NCI-H146 treated with DMSO at 0.1 percent for 48 hours (cell line): Measurements from ENCODE around the gene MCOLN1.

Experiments
- DNase-seq: peaks from one replicate; lab custom pipeline; 2025; ENCODE audit not compliant: unreplicated experiment; lab: John Stamatoyannopoulos, UW

The MCOLN1 gene

GRCh38 chr19:7502552-7502951 lies 19.9 kb upstream of the MCOLN1 start:
- DNase-seq: no peak

- no peak for DNase-seq
These were observed 17.7 kb upstream of the MCOLN1 start for GRCh38 chr19:7504684-7505083.

GRCh38 chr19:7505288-7505681 lies 17.1 kb upstream of the MCOLN1 start:
- DNase-seq: peak; percentile 55

- peak; percentile 40 for DNase-seq
These were observed 16.6 kb upstream of the MCOLN1 start for GRCh38 chr19:7505682-7506384.

- peak; percentile 80 for DNase-seq
These were observed 15.8 kb upstream of the MCOLN1 start for GRCh38 chr19:7506385-7507328.

- no peak for DNase-seq
These were observed 14.5 kb upstream of the MCOLN1 start for GRCh38 chr19:7507884-7508283.

GRCh38 chr19:7509625-7510024 lies 12.8 kb upstream of the MCOLN1 start:
- no peak for DNase-seq

- DNase-seq: no peak
These were observed 10.0 kb upstream of the MCOLN1 start for GRCh38 chr19:7512400-7512851.

- DNase-seq: no peak
These were observed 8.4 kb upstream of the MCOLN1 start for GRCh38 chr19:7513809-7514642.

GRCh38 chr19:7515110-7515644 lies 7.2 kb upstream of the MCOLN1 start:
- DNase-seq: no peak

- DNase-seq: peak; percentile 43
These were observed 6.7 kb upstream of the MCOLN1 start, which contains the start of gene ZNF358 for GRCh38 chr19:7515645-7516151. ZNF358 (plus strand) TSS chr19:7516103; CDS start chr19:7519243, 3,140 bp downstream.

GRCh38 chr19:7516333-7516732 lies 6.1 kb upstream of the MCOLN1 start:
- DNase-seq: no peak

GRCh38 chr19:7516878-7517277 lies 5.5 kb upstream of the MCOLN1 start:
- DNase-seq: no peak

- DNase-seq: no peak
These were observed 2.9 kb upstream of the MCOLN1 start for GRCh38 chr19:7519361-7520130.

- DNase-seq: no peak
These were observed 2.0 kb upstream of the MCOLN1 start for GRCh38 chr19:7520131-7521051.

GRCh38 chr19:7521551-7522071 lies 813 bp upstream of the MCOLN1 start:
- no peak for DNase-seq

- DNase-seq: no peak
These were observed 671 bp downstream of the MCOLN1 start for GRCh38 chr19:7522923-7523667.

- no peak for DNase-seq
These were observed 2.1 kb downstream of the MCOLN1 start for GRCh38 chr19:7524523-7524922.
